ENCODE measurements around the gene CDS2. TPM values are rescaled to one million over a fixed set of nuclear protein-coding genes. Genes with fewer than 3 reads are reported as not detected.

The CDS2 gene
- total and polyA plus RNA-seq, 11 donors = 22.5 to 105 (median 83.1) TPM

- H3K4me3 ChIP-seq = no peak overlapping the region
- no peaks in the 10 kb centered on the region for H3K36me3 ChIP-seq
- intact Hi-C loops (cut with DNase I) = no loop called here
- H3K9me3 ChIP-seq = no peaks in the 10 kb centered on the region
- H3K4me1 ChIP-seq = peaks cover 0 to 86% (median 56%) of the 10 kb centered on the region in 12 donors
- DNase-seq (no peak), ATAC-seq (no peak)
- TF ChIP-seq, protein P1, sequence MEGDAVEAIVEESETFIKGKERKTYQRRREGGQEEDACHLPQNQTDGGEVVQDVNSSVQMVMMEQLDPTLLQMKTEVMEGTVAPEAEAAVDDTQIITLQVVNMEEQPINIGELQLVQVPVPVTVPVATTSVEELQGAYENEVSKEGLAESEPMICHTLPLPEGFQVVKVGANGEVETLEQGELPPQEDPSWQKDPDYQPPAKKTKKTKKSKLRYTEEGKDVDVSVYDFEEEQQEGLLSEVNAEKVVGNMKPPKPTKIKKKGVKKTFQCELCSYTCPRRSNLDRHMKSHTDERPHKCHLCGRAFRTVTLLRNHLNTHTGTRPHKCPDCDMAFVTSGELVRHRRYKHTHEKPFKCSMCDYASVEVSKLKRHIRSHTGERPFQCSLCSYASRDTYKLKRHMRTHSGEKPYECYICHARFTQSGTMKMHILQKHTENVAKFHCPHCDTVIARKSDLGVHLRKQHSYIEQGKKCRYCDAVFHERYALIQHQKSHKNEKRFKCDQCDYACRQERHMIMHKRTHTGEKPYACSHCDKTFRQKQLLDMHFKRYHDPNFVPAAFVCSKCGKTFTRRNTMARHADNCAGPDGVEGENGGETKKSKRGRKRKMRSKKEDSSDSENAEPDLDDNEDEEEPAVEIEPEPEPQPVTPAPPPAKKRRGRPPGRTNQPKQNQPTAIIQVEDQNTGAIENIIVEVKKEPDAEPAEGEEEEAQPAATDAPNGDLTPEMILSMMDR (IDR thresholded peaks at IDR 0.05) = no peak
- no peak for TF ChIP-seq POLR2A (IDR thresholded peaks at IDR 0.05)
- no peaks in the 10 kb centered on the region for H3K27me3 ChIP-seq
- H3K27ac ChIP-seq = peak overlapping the region in 7 of 12 donors; percentile 0 to 66 (median 30)
These were observed 34.1 kb downstream of the CDS2 start for GRCh38 chr20:5160882-5161281.

DNA sequence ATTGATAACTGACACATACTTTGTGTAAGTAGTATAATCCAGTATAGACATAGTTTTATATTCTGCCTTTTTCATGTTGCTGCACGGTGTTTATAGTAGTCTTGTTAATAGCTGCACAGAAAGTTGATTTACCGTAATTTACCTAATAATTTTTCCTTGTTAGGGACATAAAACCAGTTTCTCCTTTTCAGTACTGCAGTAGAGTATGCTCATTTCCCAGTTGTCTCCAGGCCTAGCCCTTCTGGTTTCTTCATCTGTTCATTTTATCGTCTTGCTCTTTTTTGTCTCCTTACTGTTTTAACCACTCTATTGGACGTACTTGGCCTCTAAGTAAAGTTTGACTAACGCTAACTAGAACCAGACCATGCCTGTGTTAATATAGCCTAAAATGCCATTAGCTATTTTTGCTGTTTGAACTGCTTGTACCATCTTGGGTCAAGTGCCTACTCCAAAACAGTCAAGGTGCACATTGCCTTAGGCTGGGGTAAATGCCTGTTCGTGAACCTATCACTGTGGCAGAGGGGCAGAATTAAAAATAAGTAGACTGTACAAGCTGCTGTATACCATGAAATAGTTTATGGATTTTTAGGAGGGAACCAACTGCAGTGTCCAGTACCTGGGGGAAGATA lies 34.8 kb downstream of the CDS2 start:
- H3K27ac ChIP-seq = peak overlapping the region in 8 of 12 donors; percentile 0 to 66 (median 36)
- 70 to 76% (median 72%) methylated on average over 6 of the region's 6 CpGs for WGBS, 4 donors
- H3K9me3 ChIP-seq = no peaks in the 10 kb centered on the region
- DNase-seq = no peak
- H3K4me3 ChIP-seq = no peak overlapping the region
- H3K4me1 ChIP-seq = peaks cover 0 to 86% (median 55%) of the 10 kb centered on the region in 12 donors
- intact Hi-C loops (cut with DNase I) = no loop called here
- TF ChIP-seq, protein P1 (IDR thresholded peaks at IDR 0.05) = no peak
- no peak for TF ChIP-seq POLR2A (IDR thresholded peaks at IDR 0.05)
- no peaks in the 10 kb centered on the region for H3K36me3 ChIP-seq
- ATAC-seq = peak; percentile 25 to 79 (median 68)
- no peaks in the 10 kb centered on the region for H3K27me3 ChIP-seq

DNA sequence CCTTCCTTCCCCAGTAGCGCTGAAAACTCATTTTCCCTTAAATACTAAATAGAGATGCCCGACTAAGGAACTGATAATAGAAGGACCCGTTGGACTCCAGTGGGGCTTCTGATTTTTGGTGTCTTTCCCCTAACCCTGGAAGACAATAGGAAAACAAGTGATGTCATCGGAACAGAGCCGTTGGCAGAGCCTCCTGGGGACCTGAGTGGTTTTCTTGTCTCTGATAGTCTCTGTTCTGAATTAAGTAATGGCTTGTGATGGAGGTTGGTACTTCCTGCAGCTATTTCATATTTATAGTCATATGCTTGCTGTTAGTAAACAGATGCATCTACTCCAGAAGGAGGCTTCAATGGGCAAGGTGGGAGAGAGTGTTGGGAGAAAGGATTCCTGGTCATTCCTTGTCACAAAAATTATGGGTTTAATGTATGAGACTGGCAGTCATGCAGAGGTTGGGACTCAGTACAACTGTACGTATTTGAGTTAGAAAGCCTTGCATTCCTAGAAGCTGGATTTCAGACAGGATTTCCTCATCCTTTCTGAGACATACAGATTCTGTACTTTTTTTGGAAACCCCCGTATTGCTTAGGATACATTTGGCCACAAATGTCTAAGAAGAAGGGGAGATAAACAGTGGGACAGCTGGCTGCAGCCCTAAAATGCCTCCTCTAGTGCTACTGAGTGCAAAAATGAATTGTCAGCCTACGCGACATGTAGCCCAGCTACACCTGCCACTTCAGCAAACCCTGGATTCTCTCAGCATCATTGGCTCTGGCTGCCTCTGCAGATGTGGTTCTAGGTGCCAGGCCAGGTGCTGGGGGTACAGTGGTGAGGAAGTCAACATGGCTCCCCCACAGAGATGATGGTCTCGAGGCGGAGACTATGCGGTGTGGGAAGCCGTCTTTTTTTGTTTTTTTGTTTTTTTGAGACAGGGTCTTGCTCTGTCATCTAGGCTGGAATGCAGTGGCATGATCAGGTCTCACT lies 38.1 kb downstream of the CDS2 start:
- intact Hi-C loops (cut with DNase I) = no loop called here
- peaks cover 7 to 95% (median 72%) of the 10 kb centered on the region in 12 donors for H3K4me1 ChIP-seq
- no peaks in the 10 kb centered on the region for H3K9me3 ChIP-seq
- H3K27me3 ChIP-seq = no peaks in the 10 kb centered on the region
- H3K36me3 ChIP-seq = no peaks in the 10 kb centered on the region
- whole genome bisulfite sequencing, 4 donors = 56 to 70% (median 58%) methylated on average over 13 of the region's 13 CpGs
- H3K27ac ChIP-seq = peak overlapping the region in 4 of 12 donors; percentile 0 to 22 (median 12)
- H3K4me3 ChIP-seq = no peak overlapping the region
- TF ChIP-seq POLR2A (IDR thresholded peaks at IDR 0.05) = no peak
- TF ChIP-seq, protein P1 (IDR thresholded peaks at IDR 0.05) = no peak
- DNase-seq (no peak), ATAC-seq (no peak)
